ENCODE results near the gene COG3. TPM values are rescaled to one million over a fixed set of nuclear protein-coding genes. Genes with fewer than 3 reads are reported as not detected.

Gene COG3
- total and polyA plus RNA-seq, 4 donors: 7.4 to 39.3 (median 26.6) TPM

DNA sequence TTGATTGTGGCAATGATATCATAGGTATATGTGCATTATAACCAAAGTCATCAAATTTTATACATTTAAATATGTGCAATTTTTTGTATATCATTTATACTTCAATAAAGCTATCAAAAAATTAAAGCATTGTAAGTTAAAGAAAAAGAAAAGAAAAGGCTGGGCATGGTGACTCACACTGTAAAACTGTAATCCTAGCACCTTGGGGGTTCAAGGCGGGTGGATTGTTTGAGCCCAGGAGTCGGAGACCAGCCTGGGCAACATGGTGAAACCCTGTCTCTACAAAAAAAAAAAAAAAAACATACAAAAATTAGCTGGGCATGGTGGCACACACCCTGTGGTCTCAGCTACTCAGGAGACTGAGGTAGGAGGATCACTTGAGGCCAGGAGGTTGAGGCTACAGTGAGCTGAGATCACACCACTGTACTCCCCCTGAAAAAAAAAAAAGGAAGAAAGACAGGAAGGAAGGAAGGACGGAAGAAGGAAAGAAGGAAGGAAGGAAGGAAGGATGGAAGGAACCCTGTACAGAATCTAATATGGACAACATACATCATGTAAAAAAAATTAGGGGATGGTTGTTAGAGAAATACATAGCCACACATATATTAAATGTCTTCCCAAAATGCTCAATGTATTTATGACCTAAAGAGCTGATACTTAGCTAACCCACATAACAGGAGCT lies 24.8 kb upstream of the COG3 start:
- no peak for DNase-seq
- 76 to 89% methylated on average over 3 of the region's 3 CpGs for WGBS, 2 donors
- no peak overlapping the region for H3K27ac ChIP-seq (ENCODE audit: low read depth in 1 of 2, low read length in 2 of 2)
- H3K4me1 ChIP-seq (ENCODE audit: control insufficient read depth in 1 of 2, insufficient read depth in 2 of 2, low read length in 2 of 2): no peaks in the 10 kb centered on the region
- H3K9me3 ChIP-seq (ENCODE audit: control insufficient read depth, low read length): no peaks in the 10 kb centered on the region
- no peak overlapping the region for H3K4me3 ChIP-seq (ENCODE audit: low read length in 2 of 2)
- H3K36me3 ChIP-seq (ENCODE audit: control insufficient read depth in 1 of 2, insufficient read depth in 2 of 2, low read length in 1 of 2): no peaks in the 10 kb centered on the region
- no peak for ATAC-seq (ENCODE audit: low FRiP score)
- H3K27me3 ChIP-seq (ENCODE audit: control insufficient read depth in 1 of 2, insufficient read depth in 2 of 2, low read length in 1 of 2): no peaks in the 10 kb centered on the region
- intact Hi-C loops (cut with DNase I): no loop called here

GRCh38 chr13:45441633-45442032 lies 23.1 kb upstream of the COG3 start:
- DNase-seq: no peak
- ATAC-seq (ENCODE audit: low FRiP score): no peak
- Histone ChIP-seq H3K27me3 (ENCODE audit: control insufficient read depth in 1 of 2, insufficient read depth in 2 of 2, low read length in 1 of 2) (no peaks in the 10 kb centered on the region), H3K36me3 (ENCODE audit: control insufficient read depth in 1 of 2, insufficient read depth in 2 of 2, low read length in 1 of 2) (no peaks in the 10 kb centered on the region), H3K4me1 (ENCODE audit: control insufficient read depth in 1 of 2, insufficient read depth in 2 of 2, low read length in 2 of 2) (no peaks in the 10 kb centered on the region), H3K4me3 (ENCODE audit: low read length in 2 of 2) (no peak overlapping the region), H3K27ac (ENCODE audit: low read depth in 1 of 2, low read length in 2 of 2) (no peak overlapping the region), H3K9me3 (ENCODE audit: control insufficient read depth, low read length) (no peaks in the 10 kb centered on the region)
- 76 to 78% methylated on average over 2 of the region's 2 CpGs for WGBS, 2 donors
- intact Hi-C loops (cut with DNase I): no loop called here

DNA sequence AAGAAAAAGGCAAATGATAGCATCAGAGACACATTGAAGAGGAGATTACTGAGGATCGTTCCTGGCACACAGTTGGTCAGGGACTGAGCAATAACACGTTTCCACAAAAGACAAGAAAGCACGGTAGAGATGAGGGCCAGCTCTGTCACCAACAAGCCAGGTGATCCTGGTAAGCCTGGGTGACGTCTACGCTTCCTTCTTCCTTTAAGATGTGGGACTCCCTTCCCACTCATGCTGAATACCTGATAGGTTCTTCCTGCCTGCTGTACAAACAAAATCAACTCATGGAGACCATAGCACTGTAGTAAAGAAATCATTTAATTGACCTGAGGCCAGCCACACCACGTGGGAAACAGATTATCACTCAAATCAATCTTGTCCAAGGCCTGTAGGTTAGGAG lies 19.7 kb upstream of the COG3 start:
- DNase-seq (no peak), ATAC-seq (ENCODE audit: low FRiP score) (no peak)
- Histone ChIP-seq H3K9me3 (ENCODE audit: control insufficient read depth, low read length) (no peaks in the 10 kb centered on the region), H3K27me3 (ENCODE audit: control insufficient read depth in 1 of 2, insufficient read depth in 2 of 2, low read length in 1 of 2) (no peaks in the 10 kb centered on the region), H3K36me3 (ENCODE audit: control insufficient read depth in 1 of 2, insufficient read depth in 2 of 2, low read length in 1 of 2) (no peaks in the 10 kb centered on the region), H3K27ac (ENCODE audit: low read depth in 1 of 2, low read length in 2 of 2) (no peak overlapping the region), H3K4me1 (ENCODE audit: control insufficient read depth in 1 of 2, insufficient read depth in 2 of 2, low read length in 2 of 2) (no peaks in the 10 kb centered on the region), H3K4me3 (ENCODE audit: low read length in 2 of 2) (no peak overlapping the region)
- intact Hi-C loops (cut with DNase I): no loop called here
- 74 to 80% methylated on average over 6 of the region's 6 CpGs for WGBS, 2 donors

GRCh38 chr13:45446181-45446580 lies 18.6 kb upstream of the COG3 start:
- 73 to 75% methylated on average over 7 of the region's 7 CpGs for WGBS, 2 donors
- H3K36me3 ChIP-seq (ENCODE audit: control insufficient read depth in 1 of 2, insufficient read depth in 2 of 2, low read length in 1 of 2): no peaks in the 10 kb centered on the region
- no peaks in the 10 kb centered on the region for H3K27me3 ChIP-seq (ENCODE audit: control insufficient read depth in 1 of 2, insufficient read depth in 2 of 2, low read length in 1 of 2)
- H3K9me3 ChIP-seq (ENCODE audit: control insufficient read depth, low read length): no peaks in the 10 kb centered on the region
- intact Hi-C loops (cut with DNase I): no loop called here
- H3K27ac ChIP-seq (ENCODE audit: low read depth in 1 of 2, low read length in 2 of 2): no peak overlapping the region
- H3K4me3 ChIP-seq (ENCODE audit: low read length in 2 of 2): no peak overlapping the region
- no peaks in the 10 kb centered on the region for H3K4me1 ChIP-seq (ENCODE audit: control insufficient read depth in 1 of 2, insufficient read depth in 2 of 2, low read length in 2 of 2)
- ATAC-seq (ENCODE audit: low FRiP score) (no peak), DNase-seq (no peak)

DNA sequence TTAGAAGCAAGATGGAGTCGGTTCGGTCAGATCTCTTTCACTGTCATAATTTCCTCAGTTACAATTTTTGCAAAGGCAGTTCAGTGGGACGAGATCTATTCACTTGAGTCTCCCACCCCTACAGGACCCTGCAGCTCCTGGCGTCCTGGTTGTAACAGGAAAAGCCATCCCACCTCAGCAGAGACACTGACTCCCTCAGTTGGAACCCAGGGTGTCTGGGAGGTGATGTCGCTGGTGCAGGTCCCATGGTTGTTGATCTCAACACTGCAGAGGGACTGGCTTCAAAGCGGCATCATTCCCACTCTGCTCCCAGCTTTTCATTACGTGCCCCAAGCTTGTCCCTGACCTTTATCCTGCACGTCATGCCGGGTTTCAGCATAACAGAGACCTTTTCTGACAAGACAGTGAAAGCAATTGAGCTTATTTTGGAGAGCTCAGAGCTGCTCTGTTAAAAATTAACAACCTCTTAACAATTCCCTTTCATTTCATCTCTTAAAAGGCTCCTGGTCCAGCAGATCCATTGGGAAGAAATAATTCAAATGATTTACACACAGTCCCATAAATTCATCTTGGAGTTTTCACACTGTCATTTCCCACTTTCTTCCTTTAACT lies 17.6 kb upstream of the COG3 start:
- Histone ChIP-seq H3K27me3 (ENCODE audit: control insufficient read depth in 1 of 2, insufficient read depth in 2 of 2, low read length in 1 of 2) (no peaks in the 10 kb centered on the region), H3K27ac (ENCODE audit: low read depth in 1 of 2, low read length in 2 of 2) (no peak overlapping the region), H3K4me3 (ENCODE audit: low read length in 2 of 2) (no peak overlapping the region), H3K4me1 (ENCODE audit: control insufficient read depth in 1 of 2, insufficient read depth in 2 of 2, low read length in 2 of 2) (no peaks in the 10 kb centered on the region), H3K9me3 (ENCODE audit: control insufficient read depth, low read length) (no peaks in the 10 kb centered on the region), H3K36me3 (ENCODE audit: control insufficient read depth in 1 of 2, insufficient read depth in 2 of 2, low read length in 1 of 2) (no peaks in the 10 kb centered on the region)
- intact Hi-C loops (cut with DNase I): no loop called here
- ATAC-seq (ENCODE audit: low FRiP score) (no peak), DNase-seq (no peak)
- WGBS, 2 donors: 52% methylated on average over 9 of the region's 9 CpGs

DNA sequence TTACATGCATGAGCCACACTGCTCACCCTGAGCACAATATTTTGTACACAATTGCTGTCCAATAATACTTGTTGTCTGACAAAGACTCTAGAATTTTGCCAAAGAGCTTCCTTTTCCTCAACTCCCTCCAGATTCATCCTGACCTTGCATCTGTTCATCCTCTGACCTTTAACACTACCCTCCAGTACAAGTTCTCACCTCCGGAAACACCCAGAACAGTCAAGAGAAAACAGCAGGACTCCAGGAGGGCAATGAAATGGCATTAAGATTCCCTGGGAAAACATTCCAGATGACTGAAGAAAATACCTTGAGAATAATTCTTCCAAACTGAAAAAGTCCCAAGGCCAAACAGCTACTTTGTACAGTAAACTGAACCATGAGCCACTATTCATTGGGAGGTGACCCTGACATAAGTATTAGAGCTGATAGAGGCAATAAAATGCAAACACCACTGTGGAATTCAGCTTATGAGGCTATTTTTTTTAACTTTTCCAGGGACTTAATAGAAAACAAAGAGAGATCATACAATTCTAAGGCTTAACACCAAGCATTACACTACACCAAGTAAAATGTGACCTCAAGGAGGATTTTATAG lies 15.7 kb upstream of the COG3 start:
- H3K4me1 ChIP-seq (ENCODE audit: control insufficient read depth in 1 of 2, insufficient read depth in 2 of 2, low read length in 2 of 2): no peaks in the 10 kb centered on the region
- no peaks in the 10 kb centered on the region for H3K9me3 ChIP-seq (ENCODE audit: control insufficient read depth, low read length)
- H3K27me3 ChIP-seq (ENCODE audit: control insufficient read depth in 1 of 2, insufficient read depth in 2 of 2, low read length in 1 of 2): no peaks in the 10 kb centered on the region
- 84 to 87% methylated on average over 1 of the region's 1 CpG for WGBS, 2 donors
- ATAC-seq (ENCODE audit: low FRiP score): no peak
- H3K27ac ChIP-seq (ENCODE audit: low read depth in 1 of 2, low read length in 2 of 2): no peak overlapping the region
- H3K4me3 ChIP-seq (ENCODE audit: low read length in 2 of 2): no peak overlapping the region
- H3K36me3 ChIP-seq (ENCODE audit: control insufficient read depth in 1 of 2, insufficient read depth in 2 of 2, low read length in 1 of 2): no peaks in the 10 kb centered on the region
- intact Hi-C loops (cut with DNase I): no loop called here
- no peak for DNase-seq

- no peak for ATAC-seq (ENCODE audit: low FRiP score)
- intact Hi-C loops (cut with DNase I): no loop called here
Measured at GRCh38 chr13:45451282-45451681, 13.5 kb upstream of the COG3 start.

DNA sequence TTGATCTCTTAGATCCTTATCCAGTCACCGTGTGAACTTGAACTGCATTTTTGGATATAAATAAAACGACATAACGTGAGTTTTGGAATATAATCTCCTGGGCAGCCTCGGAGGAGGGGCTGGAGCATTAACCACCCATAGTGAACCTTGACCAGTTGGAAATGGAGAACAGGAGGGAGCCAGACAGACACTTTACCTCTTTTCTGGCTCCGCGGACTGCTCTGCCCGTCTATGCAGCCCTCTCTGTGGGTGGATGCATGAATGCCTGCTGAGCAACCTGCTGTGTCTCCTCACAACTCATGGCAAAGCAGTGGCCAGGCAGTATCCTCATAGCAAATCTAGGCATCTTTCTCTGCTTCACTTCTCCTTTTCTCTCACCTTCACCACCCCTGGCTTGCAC lies 10.5 kb upstream of the COG3 start:
- Histone ChIP-seq H3K27ac (ENCODE audit: low read depth in 1 of 2, low read length in 2 of 2) (no peak overlapping the region), H3K4me1 (ENCODE audit: control insufficient read depth in 1 of 2, insufficient read depth in 2 of 2, low read length in 2 of 2) (no peaks in the 10 kb centered on the region), H3K9me3 (ENCODE audit: control insufficient read depth, low read length) (no peaks in the 10 kb centered on the region), H3K27me3 (ENCODE audit: control insufficient read depth in 1 of 2, insufficient read depth in 2 of 2, low read length in 1 of 2) (no peaks in the 10 kb centered on the region), H3K36me3 (ENCODE audit: control insufficient read depth in 1 of 2, insufficient read depth in 2 of 2, low read length in 1 of 2) (no peaks in the 10 kb centered on the region), H3K4me3 (ENCODE audit: low read length in 2 of 2) (no peak overlapping the region)
- DNase-seq (no peak), ATAC-seq (ENCODE audit: low FRiP score) (no peak)
- 60 to 67% methylated on average over 7 of the region's 7 CpGs for WGBS, 2 donors
- intact Hi-C loops (cut with DNase I): no loop called here

More at GRCh38 chr13:45451282-45451681, 13.5 kb upstream of the COG3 start:
- no peak for DNase-seq
- H3K27me3 ChIP-seq (ENCODE audit: control insufficient read depth in 1 of 2, insufficient read depth in 2 of 2, low read length in 1 of 2): no peaks in the 10 kb centered on the region
- H3K4me1 ChIP-seq (ENCODE audit: control insufficient read depth in 1 of 2, insufficient read depth in 2 of 2, low read length in 2 of 2): no peaks in the 10 kb centered on the region
- no peaks in the 10 kb centered on the region for H3K36me3 ChIP-seq (ENCODE audit: control insufficient read depth in 1 of 2, insufficient read depth in 2 of 2, low read length in 1 of 2)
- 89 to 90% methylated on average over 4 of the region's 4 CpGs for WGBS, 2 donors
- H3K27ac ChIP-seq (ENCODE audit: low read depth in 1 of 2, low read length in 2 of 2): no peak overlapping the region
- H3K4me3 ChIP-seq (ENCODE audit: low read length in 2 of 2): no peak overlapping the region
- no peaks in the 10 kb centered on the region for H3K9me3 ChIP-seq (ENCODE audit: control insufficient read depth, low read length)

Data from aorta (tissue), 5 donors.